Uterus (tissue), 2 donors: ENCODE results near the gene ARHGAP4.

Experiments used
- CTCF ChIP-seq, 4 experiments: fragments of 200-600 bp in 2 of 4; fragments of 450-650 bp in 2 of 4; sonication (generic) in 2 of 4; IDR thresholded peaks; one replicate each; pipeline ENCODE4 v1.5.1; 2016 to 2019; ENCODE audit warnings: antibody characterized with exemption in 4 of 4, mild to moderate bottlenecking in 2 of 4, moderate library complexity in 1 of 4
- POLR2A ChIP-seq, 2 donors: fragments of 450-650 bp; IDR thresholded peaks; one replicate each; pipeline ENCODE4 v1.6.1; 2016; ENCODE audit warnings: antibody characterized with exemption in 2 of 2, mild to moderate bottlenecking in 1 of 2, moderate library complexity in 1 of 2

GRCh38 chrX:153927922-153928760 is 2.1 kb upstream of the ARHGAP4 start:
- TF ChIP-seq CTCF (IDR thresholded peaks at IDR 0.05) (peak in 2 of 4 experiments; percentile 18 to 21), POLR2A (IDR thresholded peaks at IDR 0.05) (peak; percentile 75 to 94)
